Activated T-cell treated with anti-CD3 and anti-CD28 coated beads for 48 hours (primary cell): Measurements from ENCODE around the gene SH3BP4.

ENCODE experiments used
- DNase-seq: peaks from one replicate; pipeline ENCODE4 v3.0.0-alpha.2; 2020; ENCODE audit warnings: low read depth

SH3BP4 gene

GRCh38 chr2:234951664-234952269 lies at the start of gene SH3BP4:
Gene SH3BP4 (plus strand): TSS chr2:234952017. CDS start chr2:235035003, 82,986 bp downstream.
- peak; percentile 52 for DNase-seq

- DNase-seq, result no peak
These were observed 47.0 kb upstream of the SH3BP4 start for GRCh38 chr2:234904785-234905184.

GRCh38 chr2:234905547-234906265 lies 46.1 kb upstream of the SH3BP4 start:
- no peak for DNase-seq

- DNase-seq, result no peak
These were observed 41.6 kb upstream of the SH3BP4 start for GRCh38 chr2:234910186-234910679.

GRCh38 chr2:234911271-234911670 lies 40.5 kb upstream of the SH3BP4 start:
- DNase-seq, result no peak

- DNase-seq, result no peak
These were observed 39.4 kb upstream of the SH3BP4 start for GRCh38 chr2:234912437-234912836.

- no peak for DNase-seq
These were observed 38.6 kb upstream of the SH3BP4 start for GRCh38 chr2:234913208-234913626.

GRCh38 chr2:234914371-234915154 lies 37.3 kb upstream of the SH3BP4 start:
- no peak for DNase-seq

GRCh38 chr2:234916674-234917073 lies 35.1 kb upstream of the SH3BP4 start:
- DNase-seq, result no peak

GRCh38 chr2:234917211-234917975 lies 34.4 kb upstream of the SH3BP4 start:
- DNase-seq, result no peak

GRCh38 chr2:234919711-234920110 lies 32.1 kb upstream of the SH3BP4 start:
- no peak for DNase-seq

- no peak for DNase-seq
These were observed 31.0 kb upstream of the SH3BP4 start for GRCh38 chr2:234920836-234921235.

- no peak for DNase-seq
These were observed 22.8 kb upstream of the SH3BP4 start for GRCh38 chr2:234929002-234929401.

- DNase-seq, result no peak
These were observed 21.4 kb upstream of the SH3BP4 start for GRCh38 chr2:234930397-234930796.

GRCh38 chr2:234931371-234931770 lies 20.4 kb upstream of the SH3BP4 start:
- no peak for DNase-seq

GRCh38 chr2:234932591-234933168 lies 19.1 kb upstream of the SH3BP4 start:
- DNase-seq, result no peak

- DNase-seq, result no peak
These were observed 16.5 kb upstream of the SH3BP4 start for GRCh38 chr2:234935311-234935710.

GRCh38 chr2:234939576-234939975 lies 12.2 kb upstream of the SH3BP4 start:
- DNase-seq, result no peak

GRCh38 chr2:234939996-234940395 lies 11.8 kb upstream of the SH3BP4 start:
- DNase-seq, result no peak

- DNase-seq, result no peak
These were observed 11.3 kb upstream of the SH3BP4 start for GRCh38 chr2:234940527-234940926.

GRCh38 chr2:234945339-234945873 lies 6.4 kb upstream of the SH3BP4 start:
- no peak for DNase-seq
